Skeletal muscle tissue (tissue), 4 donors: ENCODE results near the gene CDH4. TPM values are rescaled to one million over a fixed set of nuclear protein-coding genes. Genes with fewer than 3 reads are reported as not detected.

ENCODE experiments used
- H3K27ac ChIP-seq: one replicate; pipeline ENCODE4 v1.7.0; 2013; ENCODE audit warnings: mild to moderate bottlenecking, low read depth, low read length, inconsistent platforms
- H3K27me3 ChIP-seq, 3 donors: one replicate each; pipeline ENCODE4 v1.7.0; 2013; ENCODE audit warnings: low read length in 3 of 3; ENCODE audit not compliant: control insufficient read depth in 3 of 3, insufficient read depth in 3 of 3
- H3K36me3 ChIP-seq, 3 donors: one replicate each; pipeline ENCODE4 v1.7.0; 2013; ENCODE audit warnings: low read length in 3 of 3; ENCODE audit not compliant: control insufficient read depth in 3 of 3, insufficient read depth in 3 of 3
- H3K4me1 ChIP-seq, 3 donors: one replicate each; pipeline ENCODE4 v1.7.0; 2013; ENCODE audit warnings: low read length in 3 of 3, mild to moderate bottlenecking in 3 of 3; ENCODE audit not compliant: control insufficient read depth in 3 of 3, insufficient read depth in 3 of 3
- H3K4me3 ChIP-seq, 3 donors: one replicate each; pipeline ENCODE4 v1.7.0; 2013; ENCODE audit warnings: low read length in 3 of 3
- H3K9ac ChIP-seq, 3 donors: one replicate each; pipeline ENCODE4 v1.7.0; 2013; ENCODE audit warnings: low read length in 3 of 3, mild to moderate bottlenecking in 3 of 3, moderate library complexity in 2 of 3, low read depth in 1 of 3
- H3K9me3 ChIP-seq, 3 donors: one replicate each; pipeline ENCODE4 v1.7.0; 2013; ENCODE audit warnings: low read length in 3 of 3; ENCODE audit not compliant: control insufficient read depth in 3 of 3
- total RNA-seq: library from RNA; depleted of rRNA; stranded (reverse); fragments of >200 nt; gene quantifications from one replicate; pipeline ENCODE4 v1.2.3, GENCODE V29; 2014
- donor health status: Osteomylitis.

CDH4 gene
- total RNA-seq, 1 donor from 2014 or later: 0.52 TPM

DNA sequence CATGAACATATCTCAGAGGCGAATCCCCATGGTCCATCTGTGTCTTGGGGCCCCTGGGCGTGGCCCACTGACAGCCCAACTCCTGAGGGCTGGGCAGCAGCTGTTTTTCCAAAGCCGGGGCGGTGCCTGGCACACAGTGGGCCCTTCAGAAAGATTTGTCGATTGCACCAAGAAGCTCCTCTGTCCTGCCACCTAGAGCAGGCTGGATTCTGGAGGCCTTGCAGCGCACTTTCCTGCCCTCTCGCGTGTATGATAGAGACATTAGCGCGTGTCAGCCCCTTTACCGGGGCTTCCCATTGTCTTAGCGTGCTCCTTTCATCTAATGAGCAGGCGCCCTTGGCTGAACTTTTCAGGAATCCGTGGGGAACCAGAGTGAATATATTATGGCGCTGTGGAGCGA, 45.4 kb downstream of the CDH4 start:
- Histone ChIP-seq H3K9ac (no peak overlapping the region), H3K9me3 (no peaks in the 10 kb centered on the region), H3K36me3 (no peaks in the 10 kb centered on the region), H3K4me1 (no peaks in the 10 kb centered on the region), H3K27ac (no peak overlapping the region), H3K4me3 (no peak overlapping the region), H3K27me3 (peaks cover 0 to 3% (median 0%) of the 10 kb centered on the region in 3 donors)

- H3K27ac ChIP-seq: no peak overlapping the region
- H3K4me3 ChIP-seq: no peak overlapping the region
- peaks cover 0 to 3% (median 0%) of the 10 kb centered on the region in 3 donors for H3K27me3 ChIP-seq
- H3K9ac ChIP-seq: no peak overlapping the region
- no peaks in the 10 kb centered on the region for H3K4me1 ChIP-seq
- no peaks in the 10 kb centered on the region for H3K9me3 ChIP-seq
- H3K36me3 ChIP-seq: no peaks in the 10 kb centered on the region
These were observed 45.9 kb downstream of the CDH4 start for GRCh38 chr20:61297986-61298385.

- no peaks in the 10 kb centered on the region for H3K36me3 ChIP-seq
- no peak overlapping the region for H3K27ac ChIP-seq
- H3K4me3 ChIP-seq: no peak overlapping the region
- peaks cover 0 to 3% (median 0%) of the 10 kb centered on the region in 3 donors for H3K27me3 ChIP-seq
- no peaks in the 10 kb centered on the region for H3K9me3 ChIP-seq
- H3K4me1 ChIP-seq: no peaks in the 10 kb centered on the region
- H3K9ac ChIP-seq: no peak overlapping the region
These were observed 46.6 kb downstream of the CDH4 start for GRCh38 chr20:61298661-61299060.

DNA sequence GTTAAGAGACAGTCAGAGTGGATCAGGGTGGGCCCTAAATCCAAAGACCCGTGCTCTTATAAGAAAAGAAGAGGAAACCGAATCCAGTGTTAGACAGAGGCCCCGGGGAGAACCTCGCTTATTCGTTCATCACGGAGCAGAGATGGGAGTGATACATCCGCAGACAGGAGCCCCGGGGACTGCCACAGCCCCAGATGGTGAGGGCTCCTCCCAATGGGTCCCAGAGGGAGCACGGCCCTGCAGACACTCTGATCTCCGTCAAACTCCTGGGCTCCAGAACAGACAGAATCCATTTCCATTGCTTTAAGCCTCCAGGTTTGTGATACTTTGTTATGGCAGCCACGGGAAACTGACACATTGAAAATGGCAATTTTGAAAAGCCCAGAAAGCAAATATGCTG, 47.0 kb downstream of the CDH4 start:
- H3K27me3 ChIP-seq: peaks cover 0 to 3% (median 0%) of the 10 kb centered on the region in 3 donors
- H3K36me3 ChIP-seq: no peaks in the 10 kb centered on the region
- H3K9ac ChIP-seq: no peak overlapping the region
- no peak overlapping the region for H3K4me3 ChIP-seq
- H3K9me3 ChIP-seq: no peaks in the 10 kb centered on the region
- no peaks in the 10 kb centered on the region for H3K4me1 ChIP-seq
- H3K27ac ChIP-seq: no peak overlapping the region

- Histone ChIP-seq H3K27me3 (peaks cover 0 to 3% (median 0%) of the 10 kb centered on the region in 3 donors), H3K4me1 (no peaks in the 10 kb centered on the region), H3K9me3 (no peaks in the 10 kb centered on the region), H3K36me3 (no peaks in the 10 kb centered on the region), H3K9ac (no peak overlapping the region), H3K27ac (no peak overlapping the region), H3K4me3 (no peak overlapping the region)
These were observed 47.6 kb downstream of the CDH4 start for GRCh38 chr20:61299618-61300017.

DNA sequence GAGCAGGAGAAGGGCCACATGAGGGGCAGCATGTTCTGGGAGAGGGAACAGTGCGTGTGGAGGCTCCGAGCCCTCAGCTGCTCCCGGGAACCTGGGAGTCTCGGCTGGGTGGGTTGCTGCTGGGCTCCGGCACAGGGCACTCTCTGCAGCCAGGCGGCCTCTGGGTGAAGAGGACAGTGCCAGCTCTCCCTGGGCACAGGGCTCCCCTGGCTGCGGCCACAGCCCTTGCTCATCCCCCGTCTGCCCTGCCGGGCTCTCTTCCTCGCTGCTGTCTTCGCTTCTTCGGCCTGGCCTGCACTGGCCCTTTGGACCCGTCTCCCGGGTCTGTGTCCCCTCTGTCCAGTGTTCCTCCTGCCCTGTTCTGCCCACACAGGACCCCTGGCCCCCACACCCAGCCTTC, 48.2 kb downstream of the CDH4 start:
- Histone ChIP-seq H3K27ac (no peak overlapping the region), H3K36me3 (no peaks in the 10 kb centered on the region), H3K4me3 (no peak overlapping the region), H3K9me3 (no peaks in the 10 kb centered on the region), H3K27me3 (peaks cover 0 to 3% (median 0%) of the 10 kb centered on the region in 3 donors), H3K4me1 (no peaks in the 10 kb centered on the region), H3K9ac (no peak overlapping the region)

GRCh38 chr20:61300709-61301108, 48.6 kb downstream of the CDH4 start:
- Histone ChIP-seq H3K4me3 (no peak overlapping the region), H3K4me1 (no peaks in the 10 kb centered on the region), H3K27me3 (peaks cover 0 to 3% (median 0%) of the 10 kb centered on the region in 3 donors), H3K9ac (no peak overlapping the region), H3K27ac (no peak overlapping the region), H3K9me3 (no peaks in the 10 kb centered on the region), H3K36me3 (no peaks in the 10 kb centered on the region)

DNA sequence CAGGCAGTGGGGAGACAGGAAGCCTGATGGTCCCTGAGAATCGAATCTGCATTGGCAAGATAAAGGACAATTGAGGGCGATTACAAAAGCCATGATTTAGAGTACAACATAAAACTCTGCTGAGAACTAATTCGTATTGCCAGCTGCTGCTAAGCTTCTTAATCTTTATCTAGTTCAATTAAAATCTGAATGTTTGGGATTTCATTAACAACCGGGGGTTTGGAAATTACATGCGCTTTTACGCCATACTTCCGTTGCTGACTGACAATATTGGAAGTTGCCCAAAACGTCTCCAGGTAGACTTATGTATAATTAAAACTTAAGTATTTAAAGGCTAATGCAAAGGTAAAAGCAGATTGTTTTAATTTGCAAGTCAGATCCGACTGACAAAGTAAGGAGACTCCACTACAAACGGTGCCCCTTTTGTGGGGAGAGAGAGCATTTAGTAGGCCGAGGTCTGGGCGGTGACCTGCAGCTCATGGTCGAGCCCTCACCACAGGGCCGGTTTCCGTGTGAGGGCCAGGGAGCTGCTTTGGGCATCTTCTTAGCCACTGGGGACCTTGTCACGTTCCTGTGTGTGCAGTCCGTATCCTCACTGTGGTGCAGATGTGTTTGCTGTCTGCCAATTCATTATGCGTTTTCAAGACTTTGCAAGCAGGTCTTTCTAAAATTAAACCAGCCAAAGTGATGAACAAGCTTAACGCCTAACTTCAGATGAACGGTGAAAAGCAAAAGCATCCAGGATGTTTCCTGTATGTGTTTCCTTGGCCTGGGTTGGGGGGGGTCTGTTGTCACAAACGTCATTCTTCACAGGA, 49.9 kb downstream of the CDH4 start:
- Histone ChIP-seq H3K27me3 (peaks cover 0 to 3% (median 0%) of the 10 kb centered on the region in 3 donors), H3K9ac (no peak overlapping the region), H3K9me3 (no peaks in the 10 kb centered on the region), H3K27ac (no peak overlapping the region), H3K4me3 (no peak overlapping the region), H3K36me3 (no peaks in the 10 kb centered on the region), H3K4me1 (no peaks in the 10 kb centered on the region)

- no peaks in the 10 kb centered on the region for H3K36me3 ChIP-seq
- peaks cover 0 to 5% (median 0%) of the 10 kb centered on the region in 3 donors for H3K27me3 ChIP-seq
- H3K9me3 ChIP-seq: no peaks in the 10 kb centered on the region
- no peak overlapping the region for H3K27ac ChIP-seq
- no peaks in the 10 kb centered on the region for H3K4me1 ChIP-seq
- no peak overlapping the region for H3K4me3 ChIP-seq
- H3K9ac ChIP-seq: no peak overlapping the region
These were observed 51.2 kb downstream of the CDH4 start for GRCh38 chr20:61303217-61303616.

- Histone ChIP-seq H3K4me1 (no peaks in the 10 kb centered on the region), H3K36me3 (no peaks in the 10 kb centered on the region), H3K9ac (no peak overlapping the region), H3K4me3 (no peak overlapping the region), H3K9me3 (no peaks in the 10 kb centered on the region), H3K27ac (no peak overlapping the region), H3K27me3 (peaks cover 0 to 5% (median 0%) of the 10 kb centered on the region in 3 donors)
These were observed 51.6 kb downstream of the CDH4 start for GRCh38 chr20:61303675-61304074.
